ENCODE measurements around the gene ABCB8.

The ABCB8 gene

DNA sequence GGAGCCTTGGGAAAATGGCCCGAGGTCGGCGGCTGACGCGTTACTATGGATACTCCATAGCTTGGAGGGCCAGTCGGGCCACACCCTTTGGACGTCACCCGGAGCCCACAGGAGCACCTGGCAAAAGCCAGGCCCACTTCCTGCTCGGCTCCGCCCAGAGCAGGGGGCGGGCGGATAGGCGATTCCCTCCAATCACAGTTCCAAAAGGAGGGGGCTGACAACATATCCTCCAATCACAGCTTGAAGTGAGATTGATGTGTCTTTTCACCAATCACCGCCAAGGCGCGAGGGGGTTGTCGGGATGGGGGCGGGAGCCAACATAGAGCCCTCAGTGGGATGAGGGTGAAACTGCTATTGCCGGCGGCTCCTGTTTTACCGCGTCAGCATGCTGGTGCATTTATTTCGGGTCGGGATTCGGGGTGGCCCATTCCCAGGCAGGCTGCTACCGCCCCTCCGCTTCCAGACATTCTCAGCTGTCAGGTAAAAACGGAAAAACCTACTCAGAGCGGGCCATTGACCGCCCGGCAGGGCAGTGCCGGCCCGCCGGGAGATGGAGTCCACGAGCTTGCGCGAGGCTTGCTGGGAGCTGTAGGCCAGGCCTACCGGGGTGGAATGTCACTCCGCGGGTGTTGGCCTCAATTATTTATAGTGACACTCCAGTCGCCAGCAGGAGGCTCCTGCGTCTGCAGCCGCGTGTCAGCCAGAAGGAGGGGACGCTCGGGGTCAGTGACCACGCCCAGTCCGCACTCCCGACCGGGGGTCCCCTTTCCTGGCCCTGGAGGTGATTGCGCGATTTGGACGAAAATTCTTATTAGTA, at the start of gene ABCB8:
Gene ABCB8 (plus strand): TSS at position 320 of the 817 bp plus-strand sequence. CDS start 66 bp downstream, at position 386.
- DNase-seq (ENCODE audit: low read depth in 3 of 3) = peak; percentile 95 to 98 (median 97)

DNA sequence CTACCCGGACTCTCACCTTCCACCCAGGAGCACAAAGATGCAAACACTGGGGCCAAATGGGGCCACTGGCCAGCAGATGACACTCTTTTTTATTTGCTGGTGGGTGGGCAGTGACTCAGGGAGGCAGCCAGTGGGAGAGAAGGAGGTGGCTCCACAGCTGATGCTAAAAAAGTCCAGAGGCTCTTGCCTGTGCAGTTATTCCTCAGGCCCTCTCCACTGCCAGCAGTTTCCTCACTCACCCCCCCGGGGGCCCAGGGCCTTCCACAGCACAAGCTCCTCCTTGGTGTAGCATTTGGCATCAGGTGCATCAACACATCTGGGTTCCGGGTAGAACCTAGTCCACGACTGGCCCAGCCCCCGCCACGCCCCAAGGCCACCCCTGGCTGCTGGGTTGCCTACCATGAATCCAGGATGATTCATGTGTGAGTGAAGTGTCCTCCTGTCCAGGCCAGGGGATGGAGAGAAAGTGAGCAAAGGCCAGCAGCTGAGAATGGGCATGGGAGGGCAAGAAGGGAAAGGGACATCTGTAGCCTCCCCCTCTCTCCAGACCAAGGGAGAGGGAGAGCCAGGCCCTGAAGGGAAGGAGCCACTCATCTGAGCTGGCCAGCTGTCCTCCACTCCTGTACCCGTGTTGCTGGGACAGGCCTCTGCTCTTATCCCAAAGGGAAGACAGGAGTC, 48.4 kb upstream of the ABCB8 start:
- no peak for DNase-seq (ENCODE audit: low read depth in 3 of 3)

DNA sequence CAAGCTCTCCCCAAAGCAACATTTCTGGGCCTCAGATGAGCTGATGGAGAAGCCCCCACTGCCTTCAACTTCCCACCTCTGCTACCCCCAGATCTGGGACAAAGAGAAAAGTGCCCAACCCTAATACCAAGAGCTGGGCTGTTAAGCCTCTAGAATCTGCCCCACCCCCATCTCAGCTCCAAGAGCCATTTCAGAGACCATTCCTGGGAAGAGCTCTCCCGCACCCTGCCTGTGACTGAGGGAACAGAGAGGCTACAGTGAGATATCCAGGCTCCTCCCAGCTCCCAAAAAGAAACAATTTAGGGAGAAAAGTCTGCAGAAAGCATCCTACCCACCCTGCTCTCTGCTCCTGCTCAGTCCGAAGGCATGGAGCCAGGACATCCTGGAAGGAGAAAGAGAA, 47.6 kb upstream of the ABCB8 start:
- no peak for DNase-seq (ENCODE audit: low read depth in 3 of 3)

DNA sequence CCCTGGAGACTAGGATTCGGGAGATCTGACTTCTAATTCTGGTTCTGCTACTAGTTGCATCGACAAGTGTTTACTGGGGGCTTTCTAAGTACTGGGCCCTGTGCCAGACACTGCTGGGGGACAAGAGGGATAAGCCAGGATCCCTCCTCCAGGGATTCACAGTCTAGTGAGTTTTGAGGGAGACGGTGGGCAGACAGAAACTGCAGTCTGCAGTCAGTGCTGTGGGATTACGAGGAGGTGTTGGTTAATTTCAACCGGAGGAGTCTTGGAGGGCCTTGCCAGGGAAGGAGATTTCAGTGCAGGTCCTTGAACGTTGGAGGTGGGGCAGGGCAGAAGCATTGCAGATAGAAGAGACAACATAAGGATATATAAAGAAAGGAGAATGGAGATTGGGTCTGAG, 46.6 kb upstream of the ABCB8 start:
- no peak for DNase-seq (ENCODE audit: low read depth in 3 of 3)

DNA sequence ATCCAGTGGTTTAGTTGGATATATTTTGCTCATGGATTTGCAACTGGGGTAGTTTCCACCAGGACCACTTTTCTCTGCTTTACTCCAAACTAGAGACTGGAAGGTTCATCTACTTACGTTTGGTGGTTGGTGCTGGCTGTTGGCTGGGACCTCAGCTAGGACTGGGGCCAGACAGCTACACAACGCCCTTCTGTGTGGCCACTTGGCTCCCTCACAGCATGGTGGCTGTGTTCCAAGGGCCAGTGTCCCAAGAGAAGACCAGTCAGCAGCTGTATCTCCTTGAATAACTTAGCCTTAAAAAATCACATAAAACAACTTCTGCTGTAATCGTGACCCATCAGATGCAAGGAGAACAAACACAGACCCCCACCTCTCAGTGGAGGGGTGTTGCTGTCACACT, 45.9 kb upstream of the ABCB8 start:
- DNase-seq (ENCODE audit: low read depth in 3 of 3) = no peak

DNA sequence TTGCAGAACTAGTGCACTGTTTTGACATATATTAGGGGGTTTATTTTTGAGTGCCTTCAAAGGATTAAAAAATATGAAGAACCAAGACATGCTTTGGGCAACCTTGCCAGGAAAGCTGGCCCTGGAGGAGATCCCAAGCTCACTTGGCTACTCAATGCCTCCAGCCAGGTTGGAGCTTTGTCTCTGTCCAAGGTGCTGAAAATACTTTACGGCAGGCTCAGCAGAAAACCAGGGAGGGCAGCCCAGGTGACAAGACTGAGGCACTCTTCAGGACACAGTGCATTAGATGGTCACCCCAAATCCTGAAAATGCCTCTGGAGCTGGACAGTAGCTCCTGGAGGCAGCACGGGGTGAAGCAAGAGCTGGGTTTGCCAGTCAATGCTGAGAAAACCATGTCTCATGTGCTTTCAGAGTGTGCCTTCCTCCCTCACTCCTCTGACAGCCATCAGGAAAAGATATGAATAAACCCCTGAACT, 44.3 kb upstream of the ABCB8 start:
- no peak for DNase-seq (ENCODE audit: low read depth in 3 of 3)

DNA sequence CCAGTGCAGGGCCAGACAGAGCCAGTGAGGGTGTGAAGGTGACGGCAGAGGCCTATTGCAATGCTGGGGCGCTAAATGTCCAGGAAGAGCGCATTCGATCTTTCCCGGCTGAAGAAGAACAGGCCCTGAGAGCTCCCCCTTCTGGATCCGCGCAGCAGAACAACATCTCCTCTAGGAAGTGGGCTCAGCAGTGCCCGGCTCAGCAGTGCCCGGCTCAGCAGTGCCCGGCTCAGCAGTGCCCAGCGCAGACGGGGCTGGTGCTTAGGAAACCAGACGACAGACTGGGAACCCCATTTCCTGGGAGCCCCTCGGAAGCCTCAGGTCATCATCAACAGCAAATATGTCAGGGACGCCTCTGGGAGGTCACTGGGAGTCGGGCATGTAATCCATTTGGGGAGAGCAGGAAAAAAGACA, 42.1 kb upstream of the ABCB8 start:
- no peak for DNase-seq (ENCODE audit: low read depth in 3 of 3)

DNA sequence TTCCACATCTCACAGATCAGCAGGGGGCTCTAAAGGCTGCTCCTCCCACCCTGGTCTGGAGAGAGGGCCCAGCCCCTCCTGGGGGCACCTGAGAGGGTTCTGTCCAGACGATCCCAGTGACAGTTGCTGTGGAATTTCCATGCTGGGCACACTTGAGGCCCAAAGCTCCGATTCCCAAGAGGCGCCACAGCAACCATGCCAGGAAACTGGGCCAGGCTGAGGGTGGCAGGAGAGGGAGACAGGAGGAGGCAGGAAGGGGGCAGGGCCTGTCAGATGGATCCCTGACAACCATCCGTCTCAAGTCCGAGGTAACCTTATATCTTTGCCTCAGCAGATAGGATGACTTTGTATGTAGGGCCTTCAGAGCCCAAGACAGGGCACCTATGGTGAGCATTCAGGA, 41.7 kb upstream of the ABCB8 start:
- no peak for DNase-seq (ENCODE audit: low read depth in 3 of 3)

DNA sequence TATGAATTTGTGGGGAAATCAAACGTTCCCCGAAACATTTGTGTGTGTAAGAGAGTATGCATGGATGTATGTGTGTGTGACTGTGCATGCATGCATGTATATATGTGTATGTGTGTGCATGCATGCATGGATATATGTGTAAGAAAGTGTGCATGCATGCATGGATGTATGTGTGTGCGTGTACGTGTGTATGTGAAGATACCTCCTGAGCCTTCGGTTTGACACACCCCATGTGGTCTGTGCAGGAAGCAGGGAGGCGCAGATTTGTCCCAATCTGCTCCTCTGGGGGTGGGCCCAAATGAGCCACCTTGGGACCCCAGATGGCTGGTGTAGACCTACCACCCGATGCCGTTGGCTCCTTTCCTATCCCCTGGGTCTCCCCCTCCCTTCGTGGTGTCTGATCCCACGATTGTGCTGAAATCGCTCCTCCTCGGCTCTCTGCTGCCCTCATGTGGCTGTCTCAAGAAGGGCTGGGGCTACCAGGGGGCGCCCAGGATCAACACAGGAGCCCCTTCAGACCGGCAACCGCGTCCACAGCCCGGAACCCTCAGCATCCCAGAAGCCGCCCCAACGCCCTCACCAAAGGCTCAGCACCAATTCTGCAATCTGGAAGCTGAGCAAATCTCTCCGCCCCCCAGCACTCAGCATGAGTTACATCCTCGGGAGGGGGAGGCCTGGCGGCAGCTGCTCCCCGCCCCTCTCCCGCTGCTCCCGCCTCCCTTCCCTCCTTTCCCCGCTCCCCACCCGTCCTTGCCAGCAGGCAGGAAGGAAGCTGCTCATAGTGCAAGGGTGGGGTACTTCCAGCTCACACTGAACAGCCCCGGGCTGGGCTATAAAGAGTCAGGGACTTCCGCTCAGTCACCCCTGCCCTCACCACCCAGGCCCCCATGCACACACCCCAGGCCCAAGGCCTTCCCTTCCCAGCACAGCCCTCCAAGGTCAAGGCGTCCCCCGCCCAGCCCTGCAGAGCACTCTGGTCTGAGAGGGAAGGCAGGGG, 39.7 kb upstream of the ABCB8 start:
- DNase-seq (ENCODE audit: low read depth in 3 of 3) = peak in 2 of 3 donors; percentile 46 to 70

DNA sequence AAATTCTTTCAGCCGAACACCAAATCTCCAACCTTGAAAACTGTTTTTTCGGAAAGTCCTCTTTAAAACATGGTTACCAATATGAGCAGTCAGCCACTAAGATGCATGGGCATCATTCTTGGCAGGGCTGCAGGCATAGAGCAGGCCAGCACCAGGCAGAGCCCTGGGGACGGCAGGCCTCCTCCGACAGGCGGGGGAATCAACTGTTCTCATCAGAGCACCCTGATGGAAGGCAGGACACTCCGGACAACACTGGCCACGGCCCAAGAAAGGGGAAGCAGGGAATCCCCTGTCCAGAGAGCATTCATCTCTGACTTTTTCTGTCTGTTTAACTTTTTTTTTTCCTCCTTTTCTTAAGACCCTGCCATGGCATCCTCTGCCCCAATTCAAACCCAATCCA, 38.8 kb upstream of the ABCB8 start:
- DNase-seq (ENCODE audit: low read depth in 3 of 3) = no peak

DNA sequence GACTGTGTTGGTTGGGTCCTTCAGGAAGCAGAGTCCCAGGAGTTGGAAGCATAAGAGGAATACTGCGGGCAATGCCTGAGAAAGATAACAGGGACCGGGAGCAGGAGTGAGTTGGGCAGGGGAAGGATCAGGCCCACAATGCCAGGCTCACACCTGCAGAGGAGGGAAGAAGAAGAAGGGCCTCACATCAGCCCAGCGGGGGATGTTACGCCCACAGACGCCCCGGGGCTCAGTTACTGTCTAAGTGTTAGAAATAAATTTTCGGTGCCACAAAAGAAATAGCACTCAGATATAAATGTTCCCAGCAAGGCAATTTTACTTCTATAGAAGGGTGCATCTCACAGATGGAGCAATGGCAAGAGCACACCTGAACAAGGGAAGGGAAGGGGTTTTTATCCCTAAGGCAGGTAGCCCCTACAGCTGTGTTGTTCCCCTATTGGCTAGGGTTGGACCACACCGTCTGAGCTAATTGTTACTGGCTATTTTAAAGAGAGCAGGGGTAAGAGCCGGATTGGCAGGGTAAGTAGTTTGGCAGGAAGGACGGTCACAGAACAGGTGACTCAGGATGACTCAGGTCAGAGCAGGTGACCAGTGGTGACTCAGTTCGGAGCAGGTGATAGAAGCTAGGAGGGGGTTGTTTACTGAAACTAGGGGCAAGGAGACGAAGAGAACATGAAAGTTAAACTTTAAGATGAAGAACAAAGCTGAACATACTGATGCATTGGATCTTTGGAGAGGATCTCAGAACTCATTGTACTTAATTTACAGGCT, 37.6 kb upstream of the ABCB8 start, which contains the start of gene NOS3:
Gene NOS3 (plus strand): TSS at position 602 of the 771 bp plus-strand sequence. CDS start 2,787 bp downstream, outside the sequence.
- DNase-seq (ENCODE audit: low read depth in 3 of 3) = no peak

DNA sequence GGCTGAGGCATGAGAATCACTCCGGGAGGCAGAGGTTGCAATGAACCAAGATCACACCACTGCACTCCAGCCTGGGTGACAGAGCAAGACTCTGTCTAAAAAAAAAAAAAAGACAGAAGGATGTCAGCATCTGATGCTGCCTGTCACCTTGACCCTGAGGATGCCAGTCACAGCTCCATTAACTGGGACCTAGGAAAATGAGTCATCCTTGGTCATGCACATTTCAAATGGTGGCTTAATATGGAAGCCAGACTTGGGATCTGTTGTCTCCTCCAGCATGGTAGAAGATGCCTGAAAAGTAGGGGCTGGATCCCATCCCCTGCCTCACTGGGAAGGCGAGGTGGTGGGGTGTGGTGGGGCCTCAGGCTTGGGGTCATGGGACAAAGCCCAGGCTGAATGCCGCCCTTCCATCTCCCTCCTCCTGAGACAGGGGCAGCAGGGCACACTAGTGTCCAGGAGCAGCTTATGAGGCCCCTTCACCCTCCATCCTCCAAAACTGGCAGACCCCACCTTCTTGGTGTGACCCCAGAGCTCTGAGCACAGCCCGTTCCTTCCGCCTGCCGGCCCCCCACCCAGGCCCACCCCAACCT, 36.1 kb upstream of the ABCB8 start:
- DNase-seq (ENCODE audit: low read depth in 3 of 3) = no peak

DNA sequence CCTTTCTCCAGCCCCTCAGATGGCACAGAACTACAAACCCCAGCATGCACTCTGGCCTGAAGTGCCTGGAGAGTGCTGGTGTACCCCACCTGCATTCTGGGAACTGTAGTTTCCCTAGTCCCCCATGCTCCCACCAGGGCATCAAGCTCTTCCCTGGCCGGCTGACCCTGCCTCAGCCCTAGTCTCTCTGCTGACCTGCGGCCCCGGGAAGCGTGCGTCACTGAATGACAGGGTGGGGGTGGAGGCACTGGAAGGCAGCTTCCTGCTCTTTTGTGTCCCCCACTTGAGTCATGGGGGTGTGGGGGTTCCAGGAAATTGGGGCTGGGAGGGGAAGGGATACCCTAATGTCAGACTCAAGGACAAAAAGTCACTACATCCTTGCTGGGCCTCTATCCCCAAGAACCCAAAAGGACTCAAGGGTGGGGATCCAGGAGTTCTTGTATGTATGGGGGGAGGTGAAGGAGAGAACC, 35.4 kb upstream of the ABCB8 start:
- no peak for DNase-seq (ENCODE audit: low read depth in 3 of 3)

DNA sequence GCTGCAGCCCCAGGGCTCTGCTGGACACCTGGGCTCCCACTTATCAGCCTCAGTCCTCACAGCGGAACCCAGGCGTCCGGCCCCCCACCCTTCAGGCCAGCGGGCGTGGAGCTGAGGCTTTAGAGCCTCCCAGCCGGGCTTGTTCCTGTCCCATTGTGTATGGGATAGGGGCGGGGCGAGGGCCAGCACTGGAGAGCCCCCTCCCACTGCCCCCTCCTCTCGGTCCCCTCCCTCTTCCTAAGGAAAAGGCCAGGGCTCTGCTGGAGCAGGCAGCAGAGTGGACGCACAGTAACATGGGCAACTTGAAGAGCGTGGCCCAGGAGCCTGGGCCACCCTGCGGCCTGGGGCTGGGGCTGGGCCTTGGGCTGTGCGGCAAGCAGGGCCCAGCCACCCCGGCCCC, 34.7 kb upstream of the ABCB8 start:
- no peak for DNase-seq (ENCODE audit: low read depth in 3 of 3)

DNA sequence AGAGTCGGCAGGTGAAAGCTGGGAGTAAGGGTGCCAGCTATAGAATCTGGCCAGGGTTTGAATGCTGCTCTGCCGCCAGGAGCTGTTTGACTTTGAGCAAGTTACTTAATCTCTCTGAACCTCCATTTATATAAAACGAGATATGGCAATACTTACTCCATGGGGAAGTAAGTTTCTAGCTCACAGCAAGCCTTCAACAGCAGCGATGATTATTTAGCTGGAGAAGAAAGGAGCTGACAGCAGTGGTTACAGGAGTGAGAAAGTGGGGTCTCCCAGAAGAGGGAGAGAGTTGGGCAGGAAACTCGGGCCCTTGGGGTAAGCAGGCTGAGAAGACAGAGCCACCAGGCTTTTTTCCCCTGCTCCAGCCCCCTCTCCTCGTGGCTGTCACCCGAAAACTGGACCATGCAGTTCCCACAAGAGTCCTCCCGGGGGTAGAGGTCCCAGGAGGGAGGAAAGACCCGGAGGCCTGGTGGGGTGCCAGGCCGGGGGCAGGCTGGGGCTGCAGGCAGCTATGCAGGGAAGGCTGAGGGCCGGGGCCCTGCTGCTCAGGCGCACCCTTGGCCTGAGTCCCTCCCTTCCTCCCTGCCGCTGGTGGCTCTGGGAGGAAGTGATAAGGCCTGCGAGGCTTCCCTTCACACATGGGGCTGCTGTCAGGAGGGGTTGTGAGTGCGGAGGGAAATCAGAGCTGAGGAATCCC, 34.0 kb upstream of the ABCB8 start:
- DNase-seq (ENCODE audit: low read depth in 3 of 3) = no peak

DNA sequence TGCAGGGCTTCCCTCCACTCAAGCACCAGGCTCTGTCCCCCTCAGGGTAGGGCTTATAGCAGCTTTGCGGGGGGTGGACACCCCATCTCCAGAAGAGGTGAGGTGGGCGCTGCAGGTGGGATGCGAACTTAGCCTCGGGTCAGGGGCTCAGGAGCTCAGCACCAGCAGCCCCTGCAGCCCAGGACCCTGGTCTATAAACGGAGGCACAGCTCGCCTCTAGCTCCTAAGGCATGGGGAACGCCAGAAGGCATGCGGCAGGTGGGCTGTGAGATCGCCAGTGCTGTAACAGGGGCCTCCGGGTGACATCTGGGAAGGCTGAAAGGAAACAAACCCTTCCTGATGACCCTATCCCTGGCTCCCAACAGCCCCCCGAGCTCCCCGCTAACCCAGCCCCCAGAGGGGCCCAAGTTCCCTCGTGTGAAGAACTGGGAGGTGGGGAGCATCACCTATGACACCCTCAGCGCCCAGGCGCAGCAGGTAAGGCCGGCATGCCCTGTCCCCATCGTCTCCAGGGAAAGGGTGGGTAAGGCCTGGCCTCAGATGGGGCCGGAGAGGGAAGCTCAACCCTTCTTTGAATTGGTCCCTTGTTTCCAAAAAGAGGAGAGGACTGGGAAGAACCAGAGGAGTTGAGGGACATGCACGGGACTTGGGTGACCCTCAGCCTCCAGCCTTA, 33.3 kb upstream of the ABCB8 start:
- no peak for DNase-seq (ENCODE audit: low read depth in 3 of 3)

DNA sequence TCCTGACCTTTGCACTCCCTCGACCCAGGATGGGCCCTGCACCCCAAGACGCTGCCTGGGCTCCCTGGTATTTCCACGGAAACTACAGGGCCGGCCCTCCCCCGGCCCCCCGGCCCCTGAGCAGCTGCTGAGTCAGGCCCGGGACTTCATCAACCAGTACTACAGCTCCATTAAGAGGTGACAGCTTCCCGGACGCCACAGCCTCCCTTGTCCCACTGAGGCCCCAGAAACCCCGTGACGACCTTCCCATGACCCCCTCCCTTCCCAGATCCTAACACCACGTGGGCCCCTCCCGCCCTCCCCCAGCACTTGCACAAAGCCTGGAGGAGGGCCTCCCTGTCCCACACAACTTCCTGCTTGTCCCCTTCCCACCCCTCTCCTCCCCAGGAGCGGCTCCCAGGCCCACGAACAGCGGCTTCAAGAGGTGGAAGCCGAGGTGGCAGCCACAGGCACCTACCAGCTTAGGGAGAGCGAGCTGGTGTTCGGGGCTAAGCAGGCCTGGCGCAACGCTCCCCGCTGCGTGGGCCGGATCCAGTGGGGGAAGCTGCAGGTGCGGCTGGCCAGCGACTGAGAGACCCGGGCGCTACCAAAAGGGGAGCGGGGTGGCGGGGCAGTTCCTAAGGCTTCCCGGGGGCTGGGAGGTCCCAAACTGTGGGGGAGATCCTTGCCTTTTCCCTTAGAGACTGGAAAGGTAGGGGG, 31.7 kb upstream of the ABCB8 start:
- DNase-seq (ENCODE audit: low read depth in 3 of 3) = no peak

DNA sequence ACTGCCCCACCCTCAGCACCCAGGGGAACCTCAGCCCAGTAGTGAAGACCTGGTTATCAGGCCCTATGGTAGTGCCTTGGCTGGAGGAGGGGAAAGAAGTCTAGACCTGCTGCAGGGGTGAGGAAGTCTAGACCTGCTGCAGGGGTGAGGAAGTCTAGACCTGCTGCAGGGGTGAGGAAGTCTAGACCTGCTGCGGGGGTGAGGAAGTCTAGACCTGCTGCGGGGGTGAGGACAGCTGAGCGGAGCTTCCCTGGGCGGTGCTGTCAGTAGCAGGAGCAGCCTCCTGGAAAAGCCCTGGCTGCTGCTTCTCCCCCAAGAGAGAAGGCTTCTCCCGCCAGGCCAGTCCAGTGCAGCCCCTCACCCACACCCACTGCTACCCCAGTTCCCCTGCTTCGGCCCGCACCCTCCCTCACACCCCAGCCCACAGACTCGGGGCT, 31.2 kb upstream of the ABCB8 start:
- no peak for DNase-seq (ENCODE audit: low read depth in 3 of 3)

DNA sequence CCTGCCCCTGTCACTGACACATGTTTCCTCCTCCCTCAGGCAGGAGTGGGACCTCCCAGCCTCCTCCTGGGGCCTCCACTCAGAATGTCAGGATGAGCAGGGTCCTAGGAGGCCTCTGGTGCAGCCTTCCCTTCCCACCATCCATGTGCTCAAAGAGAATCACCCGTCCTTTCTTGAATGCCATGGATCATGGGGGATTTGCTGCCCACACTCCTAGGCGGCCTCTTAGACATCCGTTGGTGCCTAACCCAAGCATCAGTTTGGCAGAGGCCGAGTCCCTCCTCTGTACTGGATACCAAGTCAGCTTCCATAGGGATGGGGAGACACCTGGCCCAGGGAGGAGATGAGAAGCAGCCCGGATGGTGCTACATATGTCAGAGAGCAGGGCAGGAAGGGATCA, 30.4 kb upstream of the ABCB8 start:
- DNase-seq (ENCODE audit: low read depth in 3 of 3) = no peak

All from stimulated activated CD4-positive, alpha-beta T cell treated with anti-CD3 and anti-CD28 coated beads, TNF-alpha, amount 100 ng/mL, for 48 hours (primary cell).